Mesenchymal stem cell (in vitro differentiated cells and primary cell): Measurements from ENCODE around the gene KIF26A.
A peak's percentile ranks its signal among the peaks of the same experiment; 100 is the strongest.

ENCODE experiments used
- DNase-seq: peaks from one replicate; pipeline ENCODE4 v3.0.0-alpha.2; 2013
- H2AFZ ChIP-seq: one replicate; pipeline ENCODE4 v1.6.1; 2013; ENCODE audit warnings: low read depth, mild to moderate bottlenecking, control low read depth, inconsistent platforms, low read length, moderate library complexity
- H2AK5ac ChIP-seq: 2 replicates; pipeline ENCODE4 v1.6.1; 2013; ENCODE audit warnings: low read length, moderate library complexity, mild to moderate bottlenecking, inconsistent platforms; ENCODE audit not compliant: severe bottlenecking
- H2BK120ac ChIP-seq: one replicate; pipeline ENCODE4 v1.6.1; 2013; ENCODE audit warnings: low read depth, mild to moderate bottlenecking, inconsistent platforms, low read length, moderate library complexity
- H2BK12ac ChIP-seq, 2 experiments: one replicate each; pipeline ENCODE4 v1.6.1; 2013; ENCODE audit warnings: inconsistent platforms in 2 of 2, low read length in 2 of 2, mild to moderate bottlenecking in 2 of 2, moderate library complexity in 2 of 2, control low read depth in 1 of 2
- H2BK15ac ChIP-seq: one replicate; pipeline ENCODE4 v1.6.1; 2013; ENCODE audit warnings: mild to moderate bottlenecking, low read depth, inconsistent platforms; ENCODE audit not compliant: poor library complexity, severe bottlenecking
- H2BK5ac ChIP-seq: 2 replicates; pipeline ENCODE4 v1.6.1; 2013; ENCODE audit warnings: low read depth, mild to moderate bottlenecking, low read length, control low read depth, inconsistent platforms; ENCODE audit not compliant: poor library complexity, severe bottlenecking
- H3K14ac ChIP-seq, 2 experiments: one replicate each; pipeline ENCODE4 v1.6.1; 2013; ENCODE audit warnings: inconsistent platforms in 2 of 2, low read length in 2 of 2, control low read depth in 1 of 2, mild to moderate bottlenecking in 1 of 2, moderate library complexity in 1 of 2
- H3K18ac ChIP-seq, 2 experiments: one replicate each; pipeline ENCODE4 v1.6.1; 2013; ENCODE audit warnings: inconsistent platforms in 2 of 2, low read length in 2 of 2, control low read depth in 1 of 2, low read depth in 1 of 2, mild to moderate bottlenecking in 1 of 2
- H3K23ac ChIP-seq, 2 experiments: one replicate each; pipeline ENCODE4 v1.6.1; 2013; ENCODE audit warnings: inconsistent platforms in 2 of 2, low read length in 2 of 2, mild to moderate bottlenecking in 2 of 2, moderate library complexity in 2 of 2, control low read depth in 1 of 2
- H3K27ac ChIP-seq: 2 replicates; pipeline ENCODE4 v1.5.1; 2013; ENCODE audit warnings: mild to moderate bottlenecking, moderate library complexity, low read length, control low read depth, inconsistent platforms; ENCODE audit not compliant: poor library complexity, severe bottlenecking
- H3K27me3 ChIP-seq, 2 experiments: 2 replicates each; pipeline versions ENCODE4 v1.6.1 to v1.7.0; 2013; ENCODE audit warnings: low read length in 2 of 2, mild to moderate bottlenecking in 2 of 2, moderate library complexity in 2 of 2, control low read depth in 1 of 2, inconsistent platforms in 1 of 2; ENCODE audit not compliant: control insufficient read depth in 1 of 2, insufficient read depth in 1 of 2
- H3K36me3 ChIP-seq, 2 experiments: 2 replicates each; pipeline versions ENCODE4 v1.6.1 to v1.7.0; 2013; ENCODE audit warnings: low read length in 2 of 2, control low read depth in 1 of 2, inconsistent platforms in 1 of 2, low read depth in 1 of 2, mild to moderate bottlenecking in 1 of 2; ENCODE audit not compliant: insufficient read depth in 2 of 2, control insufficient read depth in 1 of 2
- H3K4ac ChIP-seq, 2 experiments: one replicate each; pipeline ENCODE4 v1.6.1; 2013; ENCODE audit warnings: inconsistent platforms in 2 of 2, low read length in 2 of 2, mild to moderate bottlenecking in 2 of 2, moderate library complexity in 2 of 2, control low read depth in 1 of 2, low read depth in 1 of 2
- H3K4me1 ChIP-seq: 2 replicates; pipeline ENCODE4 v1.6.1; 2013; ENCODE audit warnings: low read depth, low read length, control low read depth; ENCODE audit not compliant: control insufficient read depth, insufficient read depth
- H3K4me2 ChIP-seq: 2 replicates; pipeline ENCODE4 v1.6.1; 2013; ENCODE audit warnings: low read length, mild to moderate bottlenecking, inconsistent platforms; ENCODE audit not compliant: poor library complexity, severe bottlenecking
- H3K4me3 ChIP-seq, 2 experiments: 2 replicates each; pipeline versions ENCODE4 v1.5.1 to v1.7.0; 2013; ENCODE audit warnings: low read length in 2 of 2, mild to moderate bottlenecking in 2 of 2, control low read depth in 1 of 2, low read depth in 1 of 2; ENCODE audit not compliant: insufficient read depth in 1 of 2
- H3K79me1 ChIP-seq: replicated peaks from 2 replicates; pipeline ENCODE4 v1.6.1; 2013; ENCODE audit warnings: mild to moderate bottlenecking, control low read depth, low read length, inconsistent platforms; ENCODE audit not compliant: poor library complexity, severe bottlenecking
- H3K9ac ChIP-seq: 2 replicates; pipeline ENCODE4 v1.7.0; 2013; ENCODE audit warnings: mild to moderate bottlenecking, low read length, moderate library complexity
- H3K9me3 ChIP-seq: 2 replicates; pipeline ENCODE4 v1.7.0; 2013; ENCODE audit warnings: mild to moderate bottlenecking, low read length; ENCODE audit not compliant: control insufficient read depth
- H4K8ac ChIP-seq: one replicate; pipeline ENCODE4 v1.6.1; 2013; ENCODE audit warnings: inconsistent platforms, mild to moderate bottlenecking, low read length, moderate library complexity
- H4K91ac ChIP-seq: one replicate; pipeline ENCODE4 v1.6.1; 2013; ENCODE audit warnings: mild to moderate bottlenecking, low read length, inconsistent platforms
- WGBS: methylation state at CpG from one replicate; pipeline ENCODE4 v1.1.7; 2013; ENCODE audit warnings: mixed read lengths; 5-methylcytosine and 5-hydroxymethylcytosine counted together

Gene KIF26A

DNA sequence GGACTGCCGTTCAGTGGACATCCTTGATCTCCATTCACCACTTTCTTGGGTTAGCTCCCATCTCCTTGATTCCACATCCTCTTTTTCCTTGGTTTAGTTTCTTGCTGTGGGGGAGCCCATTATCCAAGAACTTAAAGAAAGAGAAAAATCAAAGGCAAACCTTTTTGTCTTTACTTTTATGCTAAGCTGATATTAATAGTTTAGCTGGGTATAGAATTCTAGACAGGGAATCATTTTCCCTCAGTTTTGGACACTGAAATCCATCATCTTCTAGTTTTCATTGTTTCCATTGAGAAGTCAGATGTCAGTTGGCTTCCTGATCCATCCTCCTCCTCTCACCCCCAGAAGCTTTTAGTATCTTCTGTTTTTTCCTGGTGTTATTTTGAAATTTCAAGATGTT, 8.8 kb upstream of the KIF26A start:
- no peak for DNase-seq
- H3K18ac ChIP-seq, result no peak overlapping the region
- H3K9ac ChIP-seq, result no peak overlapping the region
- no peak overlapping the region for H3K27ac ChIP-seq
- no peak overlapping the region for H2AFZ ChIP-seq
- H3K79me1 ChIP-seq, result no peaks in the 10 kb centered on the region
- no peak overlapping the region for H3K14ac ChIP-seq
- H3K9me3 ChIP-seq, result peaks cover 24% of the 10 kb centered on the region
- 100% methylated on average over 1 of the region's 1 CpG for WGBS
- H3K23ac ChIP-seq, result no peak overlapping the region
- no peaks in the 10 kb centered on the region for H3K36me3 ChIP-seq
- no peak overlapping the region for H4K91ac ChIP-seq
- H3K4me2 ChIP-seq, result no peak overlapping the region
- H3K27me3 ChIP-seq, result peaks cover 12 to 16% of the 10 kb centered on the region in 2 experiments
- no peak overlapping the region for H2BK15ac ChIP-seq
- no peak overlapping the region for H3K4ac ChIP-seq
- no peak overlapping the region for H2AK5ac ChIP-seq
- H3K4me3 ChIP-seq, result no peak overlapping the region
- H4K8ac ChIP-seq, result no peak overlapping the region
- H2BK120ac ChIP-seq, result no peak overlapping the region
- H2BK5ac ChIP-seq, result no peak overlapping the region
- H3K4me1 ChIP-seq, result no peaks in the 10 kb centered on the region
- H2BK12ac ChIP-seq, result no peak overlapping the region

- 31% methylated on average over 11 of the region's 11 CpGs for WGBS
- no peak overlapping the region for H2BK5ac ChIP-seq
- peak; percentile 18 for DNase-seq
- H2BK120ac ChIP-seq, result no peak overlapping the region
- H3K4me3 ChIP-seq, result no peak overlapping the region
- H3K27me3 ChIP-seq, result peaks cover 26 to 30% of the 10 kb centered on the region in 2 experiments
- no peak overlapping the region for H3K9ac ChIP-seq
- peaks cover 5% of the 10 kb centered on the region for H3K4me1 ChIP-seq
- no peak overlapping the region for H2AFZ ChIP-seq
- no peak overlapping the region for H3K18ac ChIP-seq
- no peaks in the 10 kb centered on the region for H3K79me1 ChIP-seq
- H3K9me3 ChIP-seq, result peaks cover 12% of the 10 kb centered on the region
- no peak overlapping the region for H3K14ac ChIP-seq
- H3K23ac ChIP-seq, result no peak overlapping the region
- no peak overlapping the region for H3K4me2 ChIP-seq
- no peak overlapping the region for H2BK15ac ChIP-seq
- no peak overlapping the region for H3K4ac ChIP-seq
- H2AK5ac ChIP-seq, result no peak overlapping the region
- H4K91ac ChIP-seq, result no peak overlapping the region
- no peak overlapping the region for H2BK12ac ChIP-seq
- no peak overlapping the region for H4K8ac ChIP-seq
- no peak overlapping the region for H3K27ac ChIP-seq
- H3K36me3 ChIP-seq, result peaks cover 0 to 4% of the 10 kb centered on the region in 2 experiments
These were observed 7.3 kb upstream of the KIF26A start for GRCh38 chr14:104130974-104131651.

DNA sequence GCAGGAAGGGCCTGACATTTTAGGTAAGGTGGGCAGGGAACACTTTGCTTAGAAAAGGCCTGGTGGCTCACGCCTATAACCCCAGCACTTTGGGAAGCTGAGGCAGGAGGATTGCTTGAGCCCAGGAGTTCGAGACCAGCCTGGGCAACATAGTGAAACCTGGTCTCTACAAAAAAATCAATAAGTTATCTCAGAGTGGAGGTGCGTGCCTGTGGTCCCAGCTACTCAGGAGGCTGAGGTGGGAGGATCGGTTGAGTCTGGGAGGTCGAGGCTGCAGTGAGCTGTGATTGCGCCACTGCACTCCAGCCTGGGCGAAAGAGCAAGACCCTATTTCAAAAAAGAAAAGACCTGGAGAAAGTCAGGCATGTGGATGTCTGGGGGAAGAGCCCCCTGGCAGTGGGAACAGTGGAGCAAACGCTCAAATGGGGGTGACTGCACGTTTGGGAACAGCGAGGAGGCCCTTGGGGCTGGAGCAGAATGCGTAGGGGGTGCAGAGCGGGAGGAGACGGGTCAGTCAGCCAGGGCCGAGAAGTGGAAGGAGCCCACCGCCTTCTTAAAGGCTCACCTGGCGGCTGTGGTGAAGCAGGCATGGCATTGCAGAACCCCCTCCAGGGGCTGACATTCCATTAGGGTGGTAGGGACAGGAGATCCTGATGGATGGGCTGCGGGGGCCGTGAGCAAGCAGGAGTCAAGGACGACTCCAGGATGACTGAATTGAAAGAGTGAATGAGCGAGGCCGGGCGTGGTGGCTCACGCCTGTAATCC, 6.2 kb upstream of the KIF26A start:
- Histone ChIP-seq H3K4me3 (no peak overlapping the region), H2AFZ (no peak overlapping the region), H3K36me3 (peaks cover 0 to 4% of the 10 kb centered on the region in 2 experiments), H3K9ac (no peak overlapping the region), H3K4ac (no peak overlapping the region), H2BK120ac (no peak overlapping the region), H3K4me2 (no peak overlapping the region), H3K79me1 (no peaks in the 10 kb centered on the region), H3K27me3 (peaks cover 33 to 38% of the 10 kb centered on the region in 2 experiments), H3K9me3 (peaks cover 8% of the 10 kb centered on the region), H3K27ac (no peak overlapping the region), H3K18ac (no peak overlapping the region), H2BK12ac (no peak overlapping the region), H2AK5ac (no peak overlapping the region), H3K23ac (no peak overlapping the region), H3K14ac (no peak overlapping the region), H2BK5ac (no peak overlapping the region), H2BK15ac (no peak overlapping the region), H4K8ac (no peak overlapping the region), H3K4me1 (peaks cover 12% of the 10 kb centered on the region), H4K91ac (no peak overlapping the region)
- DNase-seq, result no peak
- 77% methylated on average over 23 of the region's 23 CpGs for WGBS

GRCh38 chr14:104132981-104133380, 5.4 kb upstream of the KIF26A start:
- H3K9ac ChIP-seq, result no peak overlapping the region
- no peak overlapping the region for H2AK5ac ChIP-seq
- peaks cover 40 to 46% of the 10 kb centered on the region in 2 experiments for H3K27me3 ChIP-seq
- H3K4me1 ChIP-seq, result peaks cover 21% of the 10 kb centered on the region
- H3K9me3 ChIP-seq, result peaks cover 8% of the 10 kb centered on the region
- no peak overlapping the region for H3K4me3 ChIP-seq
- H3K23ac ChIP-seq, result no peak overlapping the region
- no peak overlapping the region for H3K4ac ChIP-seq
- H2BK5ac ChIP-seq, result no peak overlapping the region
- peaks cover 0 to 4% of the 10 kb centered on the region in 2 experiments for H3K36me3 ChIP-seq
- no peak overlapping the region for H3K4me2 ChIP-seq
- no peak overlapping the region for H2BK12ac ChIP-seq
- no peak overlapping the region for H4K8ac ChIP-seq
- H4K91ac ChIP-seq, result no peak overlapping the region
- H2BK15ac ChIP-seq, result no peak overlapping the region
- no peak overlapping the region for H3K14ac ChIP-seq
- WGBS, result 32% methylated on average over 5 of the region's 7 CpGs
- H2AFZ ChIP-seq, result no peak overlapping the region
- no peaks in the 10 kb centered on the region for H3K79me1 ChIP-seq
- no peak overlapping the region for H3K18ac ChIP-seq
- DNase-seq, result no peak
- H2BK120ac ChIP-seq, result no peak overlapping the region
- no peak overlapping the region for H3K27ac ChIP-seq
